Aorta (tissue), 5 donors: ENCODE data around the gene ZNF436. TPM values are rescaled to one million over a fixed set of nuclear protein-coding genes. Genes with fewer than 3 reads are reported as not detected.

Source experiments
- ATAC-seq: fragments of 200-7000 bp; cut with Tn5 transposase; one replicate; pipeline ENCODE4 v1.9.1; 2022; ENCODE audit warnings: moderate library complexity; ENCODE audit not compliant: low FRiP score
- DNase-seq, 2 donors: peaks; one replicate each; pipeline ENCODE4 v3.0.0-alpha.2; 2020
- H3K27ac ChIP-seq, 2 donors: one replicate each; pipeline ENCODE4 v1.5.1; 2013; ENCODE audit warnings: low read length in 2 of 2, mild to moderate bottlenecking in 2 of 2, moderate library complexity in 2 of 2, control low read depth in 1 of 2, inconsistent platforms in 1 of 2, low read depth in 1 of 2
- H3K27me3 ChIP-seq, 2 donors: one replicate each; pipeline ENCODE4 v1.6.1; 2013; ENCODE audit warnings: control low read depth in 1 of 2, low read length in 1 of 2, mild to moderate bottlenecking in 1 of 2, moderate library complexity in 1 of 2; ENCODE audit not compliant: insufficient read depth in 2 of 2, control insufficient read depth in 1 of 2
- H3K36me3 ChIP-seq, 2 donors: one replicate each; pipeline ENCODE4 v1.6.1; 2013; ENCODE audit warnings: control low read depth in 1 of 2, low read length in 1 of 2, mild to moderate bottlenecking in 1 of 2; ENCODE audit not compliant: insufficient read depth in 2 of 2, control insufficient read depth in 1 of 2
- H3K4me1 ChIP-seq, 2 donors: one replicate each; pipeline ENCODE4 v1.6.1; 2013; ENCODE audit warnings: low read length in 2 of 2, control low read depth in 1 of 2, mild to moderate bottlenecking in 1 of 2, moderate library complexity in 1 of 2; ENCODE audit not compliant: insufficient read depth in 2 of 2, control insufficient read depth in 1 of 2
- H3K4me3 ChIP-seq, 2 donors: one replicate each; pipeline ENCODE4 v1.5.1; 2013; ENCODE audit warnings: low read length in 2 of 2, control low read depth in 1 of 2, mild to moderate bottlenecking in 1 of 2
- H3K9me3 ChIP-seq: one replicate; pipeline ENCODE4 v1.6.1; 2013; ENCODE audit warnings: mild to moderate bottlenecking, low read length; ENCODE audit not compliant: control insufficient read depth
- WGBS, 2 donors: extraction: QIAGEN DNeasy Blood & Tissue Kit; methylation state at CpG; one replicate each; pipeline ENCODE4 v1.1.7; 2013; 5-methylcytosine and 5-hydroxymethylcytosine counted together
- intact Hi-C, 2 donors: fragments of 100-400 bp; cut with DNase I; formaldehyde crosslinking; loops; one replicate each; pipeline versions ENCODE4 v1.14.2 to v1.15.0; 2022
- long read RNA-seq, 2 donors: library from polyadenylated mRNA; unstranded; transcript quantifications; one replicate each; pipeline ENCODE4 v2.0.0, GENCODE V29; 2020 to 2021
- polyA plus RNA-seq, 2 donors: library from polyadenylated mRNA; stranded (reverse); fragments of 200-250 nt; gene quantifications; one replicate each; pipeline ENCODE4 v1.2.3, GENCODE V29; 2013
- total RNA-seq, 2 donors: library from RNA; stranded (reverse); fragmentation: NEBNext Ultra II Directional; extraction: Animal tissue kit (Norgen Biotek cat#: 25700); gene quantifications; one replicate each; pipeline ENCODE4 v1.2.1, GENCODE V29; 2021
- donor health status: healthy with polysubstance abuse.
- donor health status: Bipolar disorder and iron deficiency.
- donor health status: DM: no; HTN: no; CAD: no.
- donor health status: DM: no; HTN: no; CAD: no.
- donor health status: DM: yes; HTN: yes; CAD: no.

ZNF436 gene
- total RNA-seq (10 to 100 TPM; 12.5 to 35.4 TPM), polyA plus RNA-seq (1 to 10 TPM; 3.6 to 5.1 TPM)
- long read RNA-seq, donor 1, partial matches to known transcripts = 0 of 3 reads
- long read RNA-seq, donor 1, other reads (novel, unspliced or antisense) = 3 of 3 reads
- long read RNA-seq, donor 2, full-length matches to known transcripts = 8 of 11 reads
- long read RNA-seq, donor 2, partial matches to known transcripts = 0 of 11 reads
- long read RNA-seq, donor 2, other reads (novel, unspliced or antisense) = 3 of 11 reads

- 0 to 1% methylated on average over 29 of the region's 29 CpGs for whole genome bisulfite sequencing, 2 donors
- Histone ChIP-seq H3K27me3 (no peaks in the 10 kb centered on the region), H3K9me3 (no peaks in the 10 kb centered on the region), H3K36me3 (no peaks in the 10 kb centered on the region), H3K27ac (peak within 1 kb of the TSS; percentile 52 to 93), H3K4me1 (peaks cover 0 to 4% of the 10 kb centered on the region in 2 donors), H3K4me3 (peak within 1 kb of the TSS; percentile 60 to 89)
- intact Hi-C loops = loop anchor here in 1 of 2 donors (5.0 kb wide), 1 partner anchor 33 kb away; no protein-coding TSS in a partner anchor
- peak; percentile 9 for ATAC-seq
- DNase-seq = peak; percentile 85 to 94
These were observed at the start of gene ZNF436 for GRCh38 chr1:23369335-23370013. TSS of gene ZNF436 (minus strand) at chr1:23369836. CDS start at chr1:23368005, 1,831 bp downstream.

GRCh38 chr1:23419180-23419579 lies 49.5 kb upstream of the ZNF436 start:
- Histone ChIP-seq H3K36me3 (peaks cover 0 to 5% of the 10 kb centered on the region in 2 donors), H3K27ac (no peak overlapping the region), H3K4me3 (no peak overlapping the region), H3K9me3 (no peaks in the 10 kb centered on the region), H3K4me1 (no peaks in the 10 kb centered on the region), H3K27me3 (no peaks in the 10 kb centered on the region)
- 71 to 75% methylated on average over 6 of the region's 6 CpGs for WGBS, 2 donors
- intact Hi-C loops = no loop called here
- ATAC-seq (no peak), DNase-seq (no peak)

GRCh38 chr1:23417570-23417969 lies 47.9 kb upstream of the ZNF436 start:
- intact Hi-C loops = no loop called here
- WGBS, 2 donors = 22 to 32% methylated on average over 3 of the region's 3 CpGs
- no peak for ATAC-seq
- DNase-seq = no peak
- Histone ChIP-seq H3K27ac (no peak overlapping the region), H3K27me3 (no peaks in the 10 kb centered on the region), H3K4me1 (no peaks in the 10 kb centered on the region), H3K36me3 (peaks cover 0 to 5% of the 10 kb centered on the region in 2 donors), H3K4me3 (no peak overlapping the region), H3K9me3 (no peaks in the 10 kb centered on the region)

- DNase-seq = no peak
- intact Hi-C loops = no loop called here
- ATAC-seq = no peak
- Histone ChIP-seq H3K4me3 (no peak overlapping the region), H3K27me3 (no peaks in the 10 kb centered on the region), H3K4me1 (no peaks in the 10 kb centered on the region), H3K9me3 (no peaks in the 10 kb centered on the region), H3K36me3 (peaks cover 0 to 5% of the 10 kb centered on the region in 2 donors), H3K27ac (no peak overlapping the region)
- WGBS, 2 donors = 81 to 83% methylated on average over 4 of the region's 4 CpGs
These were observed 47.3 kb upstream of the ZNF436 start for GRCh38 chr1:23416964-23417363.

GRCh38 chr1:23408797-23409290 lies 39.2 kb upstream of the ZNF436 start:
- no peak for DNase-seq
- no peak overlapping the region for H3K4me3 ChIP-seq
- no peak for ATAC-seq
- H3K4me1 ChIP-seq = peaks cover 0 to 2% of the 10 kb centered on the region in 2 donors
- no peaks in the 10 kb centered on the region for H3K9me3 ChIP-seq
- intact Hi-C loops = loop anchor here in 1 of 2 donors (10.0 kb wide), 1 partner anchor 64 kb away; the partner anchor contains the start of gene HNRNPR
- WGBS, 2 donors = 80 to 85% methylated on average over 7 of the region's 7 CpGs
- H3K27ac ChIP-seq = no peak overlapping the region
- peaks cover 0 to 5% of the 10 kb centered on the region in 2 donors for H3K36me3 ChIP-seq
- H3K27me3 ChIP-seq = no peaks in the 10 kb centered on the region

GRCh38 chr1:23407016-23407630 lies 37.5 kb upstream of the ZNF436 start:
- Histone ChIP-seq H3K36me3 (peaks cover 0 to 5% of the 10 kb centered on the region in 2 donors), H3K9me3 (no peaks in the 10 kb centered on the region), H3K27ac (no peak overlapping the region), H3K4me1 (peaks cover 0 to 2% of the 10 kb centered on the region in 2 donors), H3K4me3 (no peak overlapping the region), H3K27me3 (no peaks in the 10 kb centered on the region)
- intact Hi-C loops = loop anchor here in 1 of 2 donors (10.0 kb wide), 1 partner anchor 62 kb away; the partner anchor contains the start of gene HNRNPR
- ATAC-seq = no peak
- 76 to 79% methylated on average over 8 of the region's 8 CpGs for WGBS, 2 donors
- DNase-seq = no peak

GRCh38 chr1:23405946-23406345 lies 36.3 kb upstream of the ZNF436 start:
- DNase-seq = no peak
- H3K27ac ChIP-seq = no peak overlapping the region
- intact Hi-C loops = loop anchor here in 1 of 2 donors (10.0 kb wide), 1 partner anchor 61 kb away; the partner anchor contains the start of gene HNRNPR
- no peaks in the 10 kb centered on the region for H3K9me3 ChIP-seq
- no peaks in the 10 kb centered on the region for H3K4me1 ChIP-seq
- H3K27me3 ChIP-seq = no peaks in the 10 kb centered on the region
- ATAC-seq = no peak
- 87 to 92% methylated on average over 3 of the region's 3 CpGs for WGBS, 2 donors
- no peak overlapping the region for H3K4me3 ChIP-seq
- H3K36me3 ChIP-seq = peaks cover 0 to 5% of the 10 kb centered on the region in 2 donors

GRCh38 chr1:23403735-23404486 lies 34.3 kb upstream of the ZNF436 start:
- intact Hi-C loops = loop anchor here (5.0 to 10.0 kb wide), 3 partner anchors 37 to 62 kb away; partner anchors contain the start of genes HNRNPR (in 2 of the 2) and ZNF436 (in 1 of the 2)
- Histone ChIP-seq H3K4me3 (no peak overlapping the region), H3K4me1 (no peaks in the 10 kb centered on the region), H3K27ac (peak overlapping the region in 1 of 2 donors; percentile 14), H3K27me3 (no peaks in the 10 kb centered on the region), H3K9me3 (no peaks in the 10 kb centered on the region), H3K36me3 (peaks cover 0 to 4% of the 10 kb centered on the region in 2 donors)
- 5 to 6% methylated on average over 19 of the region's 19 CpGs for WGBS, 2 donors
- ATAC-seq (peak; percentile 89), DNase-seq (peak; percentile 92 to 96)
